Kidney capillary endothelial cell (primary cell): Measurements from ENCODE around the gene HPSE2.

Source experiments
- DNase-seq: peaks from one replicate; pipeline ENCODE4 v3.0.0-alpha.2; 2018; ENCODE audit warnings: low spot score

Gene HPSE2

GRCh38 chr10:98431016-98431415 is 804.6 kb downstream of the HPSE2 start:
- DNase-seq = no peak

- DNase-seq = no peak
Observed at GRCh38 chr10:98430427-98430826, 805.2 kb downstream of the HPSE2 start.

GRCh38 chr10:98429320-98430072 is 806.2 kb downstream of the HPSE2 start:
- no peak for DNase-seq

- no peak for DNase-seq
Observed at GRCh38 chr10:98427011-98427515, 808.6 kb downstream of the HPSE2 start.

GRCh38 chr10:98425511-98426352 is 809.9 kb downstream of the HPSE2 start:
- peak; percentile 39 for DNase-seq

GRCh38 chr10:98424295-98425254 is 811.1 kb downstream of the HPSE2 start:
- no peak for DNase-seq

- no peak for DNase-seq
Observed at GRCh38 chr10:98423691-98424120, 811.9 kb downstream of the HPSE2 start.

GRCh38 chr10:98422182-98422581 is 813.5 kb downstream of the HPSE2 start:
- no peak for DNase-seq

GRCh38 chr10:98420786-98421185 is 814.9 kb downstream of the HPSE2 start:
- DNase-seq = no peak

- DNase-seq = no peak
Observed at GRCh38 chr10:98419469-98420261, 816.0 kb downstream of the HPSE2 start.

GRCh38 chr10:98418665-98419468 is 816.8 kb downstream of the HPSE2 start:
- no peak for DNase-seq

- no peak for DNase-seq
Observed at GRCh38 chr10:98417973-98418664, 817.5 kb downstream of the HPSE2 start.

- DNase-seq = no peak
Observed at GRCh38 chr10:98417481-98417959, 818.1 kb downstream of the HPSE2 start.

- no peak for DNase-seq
Observed at GRCh38 chr10:98416606-98417388, 818.9 kb downstream of the HPSE2 start.

GRCh38 chr10:98415731-98416119 is 819.9 kb downstream of the HPSE2 start:
- no peak for DNase-seq

- DNase-seq = peak; percentile 95
Observed at GRCh38 chr10:98414932-98415730, 820.5 kb downstream of the HPSE2 start, which contains the start of gene PYROXD2. PYROXD2 (minus strand) TSS chr10:98415182; CDS start chr10:98415135, 47 bp downstream.

GRCh38 chr10:98414578-98414931 is 821.1 kb downstream of the HPSE2 start:
- no peak for DNase-seq

- DNase-seq = no peak
Observed at GRCh38 chr10:98411768-98412167, 823.9 kb downstream of the HPSE2 start.
